Right kidney (tissue), 1 donor: ENCODE measurements around the gene RSRC1.
"Not testable (repeated sequence)": the region's sequence is repeated elsewhere in the genome, so short reads cannot be mapped to it uniquely, and the experiment has no call there.

Experiments used
- DNase-seq: peaks from one replicate; pipeline ENCODE4 v3.0.0-alpha.2; 2016

Gene RSRC1

GRCh38 chr3:158226429-158226828 lies 116.5 kb downstream of the RSRC1 start:
- DNase-seq = no peak

- DNase-seq = not testable (repeated sequence)
Measured at GRCh38 chr3:158228942-158229341, 119.1 kb downstream of the RSRC1 start.

- no peak for DNase-seq
Measured at GRCh38 chr3:158233791-158234190, 123.9 kb downstream of the RSRC1 start.

GRCh38 chr3:158244274-158244673 lies 134.4 kb downstream of the RSRC1 start:
- no peak for DNase-seq

GRCh38 chr3:158247288-158247687 lies 137.4 kb downstream of the RSRC1 start:
- no peak for DNase-seq

GRCh38 chr3:158248261-158248660 lies 138.4 kb downstream of the RSRC1 start:
- no peak for DNase-seq

GRCh38 chr3:158249183-158249582 lies 139.3 kb downstream of the RSRC1 start:
- DNase-seq = no peak

GRCh38 chr3:158258619-158259018 lies 148.7 kb downstream of the RSRC1 start:
- DNase-seq = no peak

GRCh38 chr3:158260392-158260791 lies 150.5 kb downstream of the RSRC1 start:
- DNase-seq = no peak

- DNase-seq = no peak
Measured at GRCh38 chr3:158261371-158261991, 151.6 kb downstream of the RSRC1 start.

- no peak for DNase-seq
Measured at GRCh38 chr3:158264894-158265293, 155.0 kb downstream of the RSRC1 start.

- DNase-seq = no peak
Measured at GRCh38 chr3:158267015-158267414, 157.1 kb downstream of the RSRC1 start.

- DNase-seq = no peak
Measured at GRCh38 chr3:158269942-158270341, 160.1 kb downstream of the RSRC1 start.

GRCh38 chr3:158272081-158272480 lies 162.2 kb downstream of the RSRC1 start:
- no peak for DNase-seq

- no peak for DNase-seq
Measured at GRCh38 chr3:158273656-158274055, 163.8 kb downstream of the RSRC1 start.

- DNase-seq = no peak
Measured at GRCh38 chr3:158278187-158278586, 168.3 kb downstream of the RSRC1 start.

- no peak for DNase-seq
Measured at GRCh38 chr3:158279609-158280008, 169.7 kb downstream of the RSRC1 start.

- DNase-seq = no peak
Measured at GRCh38 chr3:158295771-158296170, 185.9 kb downstream of the RSRC1 start.

GRCh38 chr3:158297940-158298339 lies 188.1 kb downstream of the RSRC1 start:
- DNase-seq = no peak

GRCh38 chr3:158308236-158308928 lies 198.5 kb downstream of the RSRC1 start:
- DNase-seq = no peak

GRCh38 chr3:158312560-158313141 lies 202.8 kb downstream of the RSRC1 start:
- DNase-seq = no peak

- no peak for DNase-seq
Measured at GRCh38 chr3:158313338-158313927, 203.5 kb downstream of the RSRC1 start.
